ENCODE measurements around the gene GABRE. TPM values are rescaled to one million over a fixed set of nuclear protein-coding genes. Genes with fewer than 3 reads are reported as not detected.

GABRE gene
- total RNA-seq, 2 experiments from 2014 or later = not detected

DNA sequence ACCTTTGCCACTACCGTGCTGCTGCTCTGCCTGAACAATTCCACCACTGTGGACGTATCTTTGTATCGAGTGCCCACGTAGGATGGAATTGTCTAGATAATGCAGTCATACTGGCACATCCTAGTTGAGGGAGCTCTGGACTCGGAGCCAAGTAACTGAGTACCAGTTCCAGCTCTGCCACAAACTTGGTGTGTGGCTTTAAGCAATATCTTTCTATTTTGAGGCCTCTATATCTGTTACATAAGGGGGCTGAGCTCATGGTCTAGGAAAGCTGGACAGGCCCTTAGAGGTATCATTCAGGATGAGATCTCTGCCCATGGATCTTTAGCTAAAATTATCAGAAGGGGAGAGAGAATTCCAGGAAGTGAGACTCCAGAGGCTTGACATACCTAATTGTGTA lies 12.4 kb downstream of the GABRE start:
- H3K27ac ChIP-seq (ENCODE audit: low read depth, low read length, poor library complexity, severe bottlenecking) = no peak overlapping the region
- POLR2A ChIA-PET = interaction anchor here (0.5 kb wide), 1 partner anchor 137 kb away, joined by 3 read pairs; no protein-coding TSS in a partner anchor
- H3K79me2 ChIP-seq (ENCODE audit: insufficient read depth, low read depth, low read length) = no peaks in the 10 kb centered on the region
- no peaks in the 10 kb centered on the region for H3K9me3 ChIP-seq (ENCODE audit: low read length)
- H3K9me2 ChIP-seq (ENCODE audit: insufficient read depth, low read length) = no peaks in the 10 kb centered on the region
- H3K4me3 ChIP-seq (ENCODE audit: low read depth, low read length, poor library complexity, severe bottlenecking) = no peak overlapping the region
- TF ChIP-seq EZH2phosphoT487 (IDR thresholded peaks at IDR 0.05; ENCODE audit: borderline replicate concordance, low read depth, low read length) = no peak
- TF ChIP-seq, protein P1, sequence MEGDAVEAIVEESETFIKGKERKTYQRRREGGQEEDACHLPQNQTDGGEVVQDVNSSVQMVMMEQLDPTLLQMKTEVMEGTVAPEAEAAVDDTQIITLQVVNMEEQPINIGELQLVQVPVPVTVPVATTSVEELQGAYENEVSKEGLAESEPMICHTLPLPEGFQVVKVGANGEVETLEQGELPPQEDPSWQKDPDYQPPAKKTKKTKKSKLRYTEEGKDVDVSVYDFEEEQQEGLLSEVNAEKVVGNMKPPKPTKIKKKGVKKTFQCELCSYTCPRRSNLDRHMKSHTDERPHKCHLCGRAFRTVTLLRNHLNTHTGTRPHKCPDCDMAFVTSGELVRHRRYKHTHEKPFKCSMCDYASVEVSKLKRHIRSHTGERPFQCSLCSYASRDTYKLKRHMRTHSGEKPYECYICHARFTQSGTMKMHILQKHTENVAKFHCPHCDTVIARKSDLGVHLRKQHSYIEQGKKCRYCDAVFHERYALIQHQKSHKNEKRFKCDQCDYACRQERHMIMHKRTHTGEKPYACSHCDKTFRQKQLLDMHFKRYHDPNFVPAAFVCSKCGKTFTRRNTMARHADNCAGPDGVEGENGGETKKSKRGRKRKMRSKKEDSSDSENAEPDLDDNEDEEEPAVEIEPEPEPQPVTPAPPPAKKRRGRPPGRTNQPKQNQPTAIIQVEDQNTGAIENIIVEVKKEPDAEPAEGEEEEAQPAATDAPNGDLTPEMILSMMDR (conservative IDR thresholded peaks at IDR 0.05; ENCODE audit: low read length) = no peak
- no peaks in the 10 kb centered on the region for H4K20me1 ChIP-seq (ENCODE audit: insufficient read depth, low read length)
- no peak for DNase-seq (ENCODE audit: low spot score)
- no peaks in the 10 kb centered on the region for H3K36me3 ChIP-seq (ENCODE audit: insufficient read depth, low read length)
- CTCF ChIA-PET (ENCODE audit: unreplicated experiment) = no interaction called here
- H3K4me1 ChIP-seq (ENCODE audit: insufficient read depth, low read length, poor library complexity, severe bottlenecking) = no peaks in the 10 kb centered on the region
- H2AFZ ChIP-seq (ENCODE audit: low read length) = no peak overlapping the region
- intact Hi-C loops (cut with micrococcal nuclease; ENCODE audit: unreplicated experiment) = no loop called here
- no peak overlapping the region for H3K4me2 ChIP-seq (ENCODE audit: low read length)
- BruUV-seq (replicated peaks) = no TSS peak

DNA sequence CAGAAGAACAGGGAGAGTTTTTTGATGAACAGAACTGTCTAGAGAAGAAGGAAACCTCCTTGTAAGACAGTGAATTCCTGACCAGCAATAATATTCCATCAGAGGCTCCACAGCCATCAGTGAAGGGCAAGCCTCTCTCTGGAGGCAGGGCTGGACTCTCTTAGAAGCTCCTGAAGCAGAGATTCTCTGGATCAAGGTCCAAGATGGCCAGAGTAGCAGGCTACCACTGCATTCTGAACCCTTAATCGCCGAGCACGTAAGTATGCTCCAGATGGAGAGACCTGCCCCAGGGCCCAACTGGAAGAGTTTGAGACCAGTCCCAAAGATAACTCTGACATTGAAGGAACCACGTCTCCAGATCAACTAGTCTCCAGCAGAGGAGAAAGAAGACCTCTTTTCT lies 16.4 kb downstream of the GABRE start:
- no peaks in the 10 kb centered on the region for H4K20me1 ChIP-seq (ENCODE audit: insufficient read depth, low read length)
- H3K4me3 ChIP-seq (ENCODE audit: low read depth, low read length, poor library complexity, severe bottlenecking) = no peak overlapping the region
- no peak for DNase-seq (ENCODE audit: low spot score)
- CTCF ChIA-PET (ENCODE audit: unreplicated experiment) = no interaction called here
- H3K9me3 ChIP-seq (ENCODE audit: low read length) = no peaks in the 10 kb centered on the region
- no peak overlapping the region for H3K4me2 ChIP-seq (ENCODE audit: low read length)
- TF ChIP-seq, protein P1 (conservative IDR thresholded peaks at IDR 0.05; ENCODE audit: low read length) = no peak
- no peaks in the 10 kb centered on the region for H3K9me2 ChIP-seq (ENCODE audit: insufficient read depth, low read length)
- no peaks in the 10 kb centered on the region for H3K79me2 ChIP-seq (ENCODE audit: insufficient read depth, low read depth, low read length)
- H3K27ac ChIP-seq (ENCODE audit: low read depth, low read length, poor library complexity, severe bottlenecking) = no peak overlapping the region
- H2AFZ ChIP-seq (ENCODE audit: low read length) = no peak overlapping the region
- no peaks in the 10 kb centered on the region for H3K4me1 ChIP-seq (ENCODE audit: insufficient read depth, low read length, poor library complexity, severe bottlenecking)
- intact Hi-C loops (cut with micrococcal nuclease; ENCODE audit: unreplicated experiment) = no loop called here
- POLR2A ChIA-PET = no interaction called here
- no peaks in the 10 kb centered on the region for H3K36me3 ChIP-seq (ENCODE audit: insufficient read depth, low read length)
- no TSS peak for BruUV-seq (replicated peaks)

DNA sequence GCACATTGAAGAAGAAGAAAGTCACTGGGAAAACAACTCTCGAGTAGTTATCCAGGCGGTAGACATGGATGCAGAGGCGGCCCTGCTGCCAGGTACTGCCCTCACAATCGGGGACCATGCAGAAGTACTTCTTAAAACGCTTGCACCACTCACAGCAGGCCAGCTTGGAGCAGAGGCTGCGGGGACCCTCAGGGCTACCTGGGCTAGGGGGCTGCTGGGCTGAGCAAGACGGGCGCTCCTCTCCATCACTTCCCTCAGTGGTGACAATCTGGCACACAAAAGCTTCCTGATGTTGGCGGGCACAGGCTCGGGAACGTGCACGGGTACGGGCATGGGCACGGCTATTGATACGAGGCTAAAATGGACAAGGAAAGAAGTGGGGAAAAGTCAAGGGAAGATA lies 19.7 kb downstream of the GABRE start:
- ChIA-PET CTCF (ENCODE audit: unreplicated experiment) (no interaction called here), POLR2A (no interaction called here)
- H4K20me1 ChIP-seq (ENCODE audit: insufficient read depth, low read length) = no peaks in the 10 kb centered on the region

More for the DNA sequence above, 19.7 kb downstream of the GABRE start:
- no peak for DNase-seq (ENCODE audit: low spot score)
- no peaks in the 10 kb centered on the region for H3K4me1 ChIP-seq (ENCODE audit: insufficient read depth, low read length, poor library complexity, severe bottlenecking)
- no peak overlapping the region for H2AFZ ChIP-seq (ENCODE audit: low read length)
- no peak overlapping the region for H3K27ac ChIP-seq (ENCODE audit: low read depth, low read length, poor library complexity, severe bottlenecking)
- no peaks in the 10 kb centered on the region for H3K36me3 ChIP-seq (ENCODE audit: insufficient read depth, low read length)
- H3K79me2 ChIP-seq (ENCODE audit: insufficient read depth, low read depth, low read length) = no peaks in the 10 kb centered on the region
- TF ChIP-seq, protein P1 (conservative IDR thresholded peaks at IDR 0.05; ENCODE audit: low read length) = no peak
- no peak for TF ChIP-seq EZH2phosphoT487 (IDR thresholded peaks at IDR 0.05; ENCODE audit: borderline replicate concordance, low read depth, low read length)
- H3K9me3 ChIP-seq (ENCODE audit: low read length) = no peaks in the 10 kb centered on the region
- no TSS peak for BruUV-seq (replicated peaks)
- no peak overlapping the region for H3K4me3 ChIP-seq (ENCODE audit: low read depth, low read length, poor library complexity, severe bottlenecking)
- intact Hi-C loops (cut with micrococcal nuclease; ENCODE audit: unreplicated experiment) = no loop called here
- H3K9me2 ChIP-seq (ENCODE audit: insufficient read depth, low read length) = no peaks in the 10 kb centered on the region
- H3K4me2 ChIP-seq (ENCODE audit: low read length) = no peak overlapping the region
